Thyroid gland (tissue), 4 donors: ENCODE measurements around the gene SH3RF3.

ENCODE experiments used
- CTCF ChIP-seq, 6 experiments: fragments of 200-600 bp in 3 of 6; fragments of 450-650 bp in 3 of 6; sonication (generic) in 3 of 6; IDR thresholded peaks; one replicate each; pipeline ENCODE4 v1.5.1; 2016 to 2019; ENCODE audit warnings: antibody characterized with exemption in 6 of 6, mild to moderate bottlenecking in 2 of 6, inconsistent platforms in 1 of 6, moderate library complexity in 1 of 6
- POLR2A ChIP-seq, 2 donors: fragments of 450-650 bp; IDR thresholded peaks; one replicate each; pipeline ENCODE4 v1.6.1; 2017; ENCODE audit warnings: antibody characterized with exemption in 2 of 2, mild to moderate bottlenecking in 2 of 2, moderate library complexity in 1 of 2

GRCh38 chr2:109084341-109084740, 44.7 kb upstream of the SH3RF3 start:
- TF ChIP-seq POLR2A (IDR thresholded peaks at IDR 0.05) (no peak), CTCF (IDR thresholded peaks at IDR 0.05) (no peak)
